Measurements from ENCODE around the gene SLC16A13.
"Not testable (repeated sequence)": the region's sequence is repeated elsewhere in the genome, so short reads cannot be mapped to it uniquely, and the experiment has no call there.

SLC16A13 gene

GRCh38 chr17:7046127-7046724 is 10.4 kb downstream of the SLC16A13 start:
- peaks cover 41% of the 10 kb centered on the region for H3K4me1 Mint-ChIP-seq
- H3K27me3 Mint-ChIP-seq = peaks cover 60% of the 10 kb centered on the region
- H3K9me3 Mint-ChIP-seq = no peaks in the 10 kb centered on the region
- CTCF ChIA-PET = interaction anchor here (0.6 to 13.2 kb wide), 26 partner anchors 8 to 543 kb away, joined by 3 to 270 read pairs (median 4); partner anchors contain the start of gene SOX15
- H3K4me3 Mint-ChIP-seq = peak overlapping the region; percentile 65
- H3K36me3 Mint-ChIP-seq = no peaks in the 10 kb centered on the region
- DNase-seq = peak; percentile 64
- peak overlapping the region; percentile 71 for H3K27ac Mint-ChIP-seq

- Mint-ChIP-seq H3K4me3 (peak overlapping the region; percentile 65), H3K4me1 (peaks cover 34% of the 10 kb centered on the region), H3K27me3 (peaks cover 53% of the 10 kb centered on the region), H3K27ac (peak overlapping the region; percentile 71)
- not testable (repeated sequence) for H3K9me3 Mint-ChIP-seq, H3K36me3 Mint-ChIP-seq
- DNase-seq = peak; percentile 83
- CTCF ChIA-PET = interaction anchor here (0.8 to 13.2 kb wide), 11 partner anchors 8 to 302 kb away, joined by 3 to 270 read pairs (median 7); no protein-coding TSS in a partner anchor
These were observed 11.0 kb downstream of the SLC16A13 start for GRCh38 chr17:7046725-7047397.

GRCh38 chr17:7047566-7047965 is 11.8 kb downstream of the SLC16A13 start:
- Mint-ChIP-seq H3K36me3 (no peaks in the 10 kb centered on the region), H3K27ac (no peak overlapping the region), H3K27me3 (peaks cover 46% of the 10 kb centered on the region), H3K4me3 (no peak overlapping the region), H3K4me1 (peaks cover 28% of the 10 kb centered on the region), H3K9me3 (no peaks in the 10 kb centered on the region)
- DNase-seq = no peak
- CTCF ChIA-PET = interaction anchor here (13.2 kb wide), 1 partner anchor 90 kb away, joined by 270 read pairs; no protein-coding TSS in a partner anchor

GRCh38 chr17:7048968-7049367 is 13.2 kb downstream of the SLC16A13 start:
- no peak overlapping the region for H3K4me3 Mint-ChIP-seq
- H3K4me1 Mint-ChIP-seq = peaks cover 19% of the 10 kb centered on the region
- no peak for DNase-seq
- H3K9me3 Mint-ChIP-seq = no peaks in the 10 kb centered on the region
- no peak overlapping the region for H3K27ac Mint-ChIP-seq
- peaks cover 43% of the 10 kb centered on the region for H3K27me3 Mint-ChIP-seq
- no peaks in the 10 kb centered on the region for H3K36me3 Mint-ChIP-seq
- CTCF ChIA-PET = interaction anchor here (13.2 kb wide), 1 partner anchor 88 kb away, joined by 270 read pairs; no protein-coding TSS in a partner anchor

- not testable (repeated sequence) for DNase-seq, H3K9me3 Mint-ChIP-seq, H3K36me3 Mint-ChIP-seq, H3K27ac Mint-ChIP-seq, H3K4me3 Mint-ChIP-seq
- CTCF ChIA-PET = interaction anchor here (0.9 to 13.2 kb wide), 5 partner anchors 14 to 127 kb away, joined by 3 to 270 read pairs (median 6); partner anchors contain the start of gene CLEC10A
- Mint-ChIP-seq H3K4me1 (peaks cover 19% of the 10 kb centered on the region), H3K27me3 (peaks cover 32% of the 10 kb centered on the region)
These were observed 14.8 kb downstream of the SLC16A13 start for GRCh38 chr17:7050583-7050982.

GRCh38 chr17:7056386-7056785 is 20.6 kb downstream of the SLC16A13 start:
- H3K27ac Mint-ChIP-seq = no peak overlapping the region
- DNase-seq = no peak
- no peaks in the 10 kb centered on the region for H3K4me1 Mint-ChIP-seq
- H3K4me3 Mint-ChIP-seq = no peak overlapping the region
- no peaks in the 10 kb centered on the region for H3K36me3 Mint-ChIP-seq
- H3K9me3 Mint-ChIP-seq = no peaks in the 10 kb centered on the region
- peaks cover 28% of the 10 kb centered on the region for H3K27me3 Mint-ChIP-seq
- CTCF ChIA-PET = interaction anchor here (13.2 kb wide), 1 partner anchor 81 kb away, joined by 270 read pairs; no protein-coding TSS in a partner anchor

GRCh38 chr17:7058831-7059447 is 23.1 kb downstream of the SLC16A13 start:
- no peaks in the 10 kb centered on the region for H3K4me1 Mint-ChIP-seq
- DNase-seq = no peak
- H3K4me3 Mint-ChIP-seq = no peak overlapping the region
- no peak overlapping the region for H3K27ac Mint-ChIP-seq
- no peaks in the 10 kb centered on the region for H3K36me3 Mint-ChIP-seq
- H3K9me3 Mint-ChIP-seq = no peaks in the 10 kb centered on the region
- CTCF ChIA-PET = interaction anchor here (0.7 to 1.4 kb wide), 2 partner anchors 60 to 87 kb away, joined by 3 read pairs; no protein-coding TSS in a partner anchor
- peaks cover 33% of the 10 kb centered on the region for H3K27me3 Mint-ChIP-seq

- Mint-ChIP-seq H3K4me3 (no peak overlapping the region), H3K9me3 (no peaks in the 10 kb centered on the region)
These were observed 24.5 kb downstream of the SLC16A13 start for GRCh38 chr17:7060165-7060891.

GRCh38 chr17:7063518-7064094 is 27.8 kb downstream of the SLC16A13 start:
- CTCF ChIA-PET = interaction anchor here (1.7 to 3.0 kb wide), 2 partner anchors 69 to 73 kb away, joined by 3 to 8 read pairs; no protein-coding TSS in a partner anchor
- Mint-ChIP-seq H3K36me3 (peaks cover 3% of the 10 kb centered on the region), H3K4me1 (no peaks in the 10 kb centered on the region), H3K9me3 (peaks cover 18% of the 10 kb centered on the region), H3K4me3 (no peak overlapping the region), H3K27me3 (peaks cover 44% of the 10 kb centered on the region), H3K27ac (no peak overlapping the region)
- DNase-seq = no peak

More at GRCh38 chr17:7060165-7060891, 24.5 kb downstream of the SLC16A13 start:
- CTCF ChIA-PET = interaction anchor here (0.8 to 1.4 kb wide), 2 partner anchors 50 to 86 kb away, joined by 3 read pairs; no protein-coding TSS in a partner anchor
- Mint-ChIP-seq H3K4me1 (no peaks in the 10 kb centered on the region), H3K27ac (peak overlapping the region; percentile 33), H3K27me3 (peaks cover 38% of the 10 kb centered on the region), H3K36me3 (no peaks in the 10 kb centered on the region)
- peak; percentile 20 for DNase-seq

- Mint-ChIP-seq H3K27me3 (peaks cover 40% of the 10 kb centered on the region), H3K9me3 (peaks cover 24% of the 10 kb centered on the region), H3K36me3 (peaks cover 3% of the 10 kb centered on the region), H3K4me1 (no peaks in the 10 kb centered on the region), H3K4me3 (no peak overlapping the region), H3K27ac (no peak overlapping the region)
- no peak for DNase-seq
- CTCF ChIA-PET = interaction anchor here (0.9 to 3.0 kb wide), 2 partner anchors 13 to 72 kb away, joined by 3 to 8 read pairs; no protein-coding TSS in a partner anchor
These were observed 28.4 kb downstream of the SLC16A13 start for GRCh38 chr17:7064261-7064660.

- no peak for DNase-seq
- Mint-ChIP-seq H3K36me3 (peaks cover 3% of the 10 kb centered on the region), H3K4me1 (no peaks in the 10 kb centered on the region), H3K4me3 (no peak overlapping the region), H3K27me3 (peaks cover 47% of the 10 kb centered on the region), H3K9me3 (peaks cover 24% of the 10 kb centered on the region), H3K27ac (no peak overlapping the region)
- CTCF ChIA-PET = no interaction called here
These were observed 31.4 kb downstream of the SLC16A13 start for GRCh38 chr17:7067198-7067597.

- DNase-seq = no peak
- H3K4me1 Mint-ChIP-seq = no peaks in the 10 kb centered on the region
- H3K27me3 Mint-ChIP-seq = peaks cover 48% of the 10 kb centered on the region
- H3K9me3 Mint-ChIP-seq = peaks cover 24% of the 10 kb centered on the region
- H3K27ac Mint-ChIP-seq = no peak overlapping the region
- H3K36me3 Mint-ChIP-seq = peaks cover 3% of the 10 kb centered on the region
- H3K4me3 Mint-ChIP-seq = no peak overlapping the region
- CTCF ChIA-PET = no interaction called here
These were observed 32.5 kb downstream of the SLC16A13 start for GRCh38 chr17:7068268-7068667.

GRCh38 chr17:7070712-7071111 is 34.9 kb downstream of the SLC16A13 start:
- H3K36me3 Mint-ChIP-seq = peaks cover 3% of the 10 kb centered on the region
- peaks cover 31% of the 10 kb centered on the region for H3K27me3 Mint-ChIP-seq
- H3K27ac Mint-ChIP-seq = no peak overlapping the region
- H3K4me3 Mint-ChIP-seq = no peak overlapping the region
- peaks cover 24% of the 10 kb centered on the region for H3K9me3 Mint-ChIP-seq
- H3K4me1 Mint-ChIP-seq = no peaks in the 10 kb centered on the region
- no peak for DNase-seq
- CTCF ChIA-PET = interaction anchor here (0.6 kb wide), 1 partner anchor 706 kb away, joined by 3 read pairs; no protein-coding TSS in a partner anchor
